Activated naive CD8-positive, alpha-beta T cell treated with anti-CD3 and anti-CD28 coated beads, Interleukin-2, amount 50 U/mL, for 16 hours (primary cell): ENCODE data around the gene RNU1-4.
"Not testable (repeated sequence)": the region's sequence is repeated elsewhere in the genome, so short reads cannot be mapped to it uniquely, and the experiment has no call there.

Experiments used
- DNase-seq: peaks from one replicate; pipeline ENCODE4 v3.0.0-alpha.2; 2020; ENCODE audit warnings: low read depth, low spot score

RNU1-4 gene

DNA sequence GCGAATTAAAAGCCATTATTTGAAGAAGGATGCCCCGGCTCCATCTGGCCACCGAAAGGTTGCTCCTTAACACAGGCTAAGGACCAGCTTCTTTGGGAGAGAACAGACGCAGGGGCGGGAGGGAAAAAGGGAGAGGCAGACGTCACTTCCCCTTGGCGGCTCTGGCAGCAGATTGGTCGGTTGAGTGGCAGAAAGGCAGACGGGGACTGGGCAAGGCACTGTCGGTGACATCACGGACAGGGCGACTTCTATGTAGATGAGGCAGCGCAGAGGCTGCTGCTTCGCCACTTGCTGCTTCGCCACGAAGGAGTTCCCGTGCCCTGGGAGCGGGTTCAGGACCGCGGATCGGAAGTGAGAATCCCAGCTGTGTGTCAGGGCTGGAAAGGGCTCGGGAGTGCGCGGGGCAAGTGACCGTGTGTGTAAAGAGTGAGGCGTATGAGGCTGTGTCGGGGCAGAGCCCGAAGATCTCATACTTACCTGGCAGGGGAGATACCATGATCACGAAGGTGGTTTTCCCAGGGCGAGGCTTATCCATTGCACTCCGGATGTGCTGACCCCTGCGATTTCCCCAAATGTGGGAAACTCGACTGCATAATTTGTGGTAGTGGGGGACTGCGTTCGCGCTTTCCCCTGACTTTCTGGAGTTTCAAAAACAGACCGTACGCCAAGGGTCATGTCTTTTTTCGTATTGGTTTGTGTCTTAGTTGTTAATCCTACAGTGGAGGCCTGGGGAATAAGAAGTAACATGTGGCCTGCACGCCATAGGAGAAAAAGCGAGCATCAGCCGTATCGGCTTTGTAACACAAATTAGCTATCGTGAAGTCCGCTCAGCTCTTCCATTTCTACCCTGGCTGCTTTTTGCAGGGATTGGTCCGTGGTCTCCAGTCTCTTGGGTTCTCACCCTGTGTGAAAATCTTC is at the start of gene RNU1-4:
RNU1-4 (plus strand) TSS at position 470 of the 918 bp plus-strand sequence.
- not testable (repeated sequence) for DNase-seq

DNA sequence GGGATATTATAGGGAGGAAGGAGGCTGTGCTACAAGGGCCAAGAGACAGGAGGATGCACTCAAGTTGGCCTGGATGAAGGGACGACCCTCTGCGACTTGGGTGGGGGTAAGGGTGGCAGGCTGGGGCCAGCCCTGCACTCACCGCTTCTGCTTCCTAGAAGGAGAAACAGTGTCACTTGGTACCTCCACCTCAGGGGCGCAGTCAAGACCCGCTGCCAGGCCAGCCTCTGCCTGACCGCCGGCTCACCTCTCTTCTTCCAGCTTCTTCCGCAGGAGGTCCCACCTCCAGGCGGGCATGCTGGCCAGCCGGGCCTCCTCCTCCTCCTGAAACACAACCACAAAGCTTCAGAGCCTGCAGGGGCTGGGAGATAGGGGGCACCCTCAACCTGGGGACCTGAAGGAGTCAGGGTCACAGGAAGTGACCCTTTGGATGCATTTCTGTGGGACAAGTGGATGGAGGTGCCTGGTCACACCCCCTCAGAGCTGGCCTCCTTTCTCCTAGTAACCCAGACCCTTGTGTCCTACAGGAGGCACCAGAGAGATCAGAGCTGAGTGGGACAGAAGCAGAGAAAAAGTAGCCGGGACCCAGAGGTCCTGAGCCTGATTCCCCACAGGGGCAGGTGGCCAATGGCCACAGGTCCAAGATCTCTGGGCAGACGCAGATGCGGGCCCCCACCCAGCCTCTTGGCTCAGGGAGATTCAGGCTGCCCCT is 49.2 kb upstream of the RNU1-4 start:
- not testable (repeated sequence) for DNase-seq

DNA sequence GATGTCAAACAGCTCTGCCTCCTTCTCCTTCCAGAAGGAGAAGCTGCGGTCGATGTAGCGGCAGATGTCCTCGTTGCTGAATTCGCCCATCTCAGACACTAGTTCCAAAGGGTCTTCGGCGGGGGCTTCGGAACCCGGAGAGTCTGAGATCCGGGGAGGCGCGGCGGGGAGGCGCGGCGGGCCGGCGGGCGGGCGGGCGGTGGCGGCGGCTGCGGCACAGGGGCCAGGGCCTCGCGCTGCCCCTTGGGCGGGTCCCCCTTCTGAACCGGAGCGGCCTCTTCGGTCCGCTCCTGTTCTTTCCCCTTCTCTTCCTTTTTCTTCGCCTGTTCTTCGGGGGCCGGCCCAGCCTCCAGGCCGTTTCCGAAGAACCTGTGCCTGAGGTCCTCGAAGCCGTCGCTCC is 48.0 kb upstream of the RNU1-4 start:
- not testable (repeated sequence) for DNase-seq

DNA sequence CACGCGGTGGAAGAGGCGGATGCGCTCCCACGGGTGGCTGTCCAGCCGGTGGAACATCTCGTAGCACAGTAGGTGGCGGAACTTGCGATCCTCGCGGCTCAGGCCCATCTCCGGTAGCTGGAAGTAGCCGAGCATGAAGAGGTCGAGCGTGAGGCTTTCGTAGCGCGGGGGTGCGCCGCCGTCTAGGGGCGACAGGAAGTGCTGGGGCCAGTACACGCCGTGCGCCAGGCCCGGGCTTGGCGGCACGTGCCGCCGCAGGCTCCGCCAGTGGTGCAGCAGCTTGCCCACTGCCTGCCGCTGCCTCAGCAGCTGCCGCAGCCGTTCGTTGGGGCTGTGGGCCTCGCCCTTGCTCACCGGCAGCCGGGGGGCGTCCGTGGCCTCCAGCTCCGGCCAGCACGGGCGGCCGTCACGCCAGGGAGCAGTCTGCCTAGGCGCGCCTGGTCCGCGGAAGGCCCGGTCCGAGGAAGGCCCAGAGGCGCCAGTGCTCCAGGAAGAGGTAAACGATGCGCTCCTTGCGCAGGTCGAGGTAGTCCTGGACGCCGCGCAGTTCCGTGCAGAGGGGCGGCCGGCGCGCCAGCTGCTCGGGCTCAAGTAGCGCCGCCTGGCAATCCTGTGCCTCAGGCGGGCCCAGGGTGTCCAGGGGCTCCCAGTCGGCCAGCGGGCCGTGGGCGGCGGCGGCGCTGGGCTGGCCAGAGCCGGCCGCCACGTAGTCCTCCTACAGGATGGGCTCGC is 47.4 kb upstream of the RNU1-4 start:
- DNase-seq = not testable (repeated sequence)

DNA sequence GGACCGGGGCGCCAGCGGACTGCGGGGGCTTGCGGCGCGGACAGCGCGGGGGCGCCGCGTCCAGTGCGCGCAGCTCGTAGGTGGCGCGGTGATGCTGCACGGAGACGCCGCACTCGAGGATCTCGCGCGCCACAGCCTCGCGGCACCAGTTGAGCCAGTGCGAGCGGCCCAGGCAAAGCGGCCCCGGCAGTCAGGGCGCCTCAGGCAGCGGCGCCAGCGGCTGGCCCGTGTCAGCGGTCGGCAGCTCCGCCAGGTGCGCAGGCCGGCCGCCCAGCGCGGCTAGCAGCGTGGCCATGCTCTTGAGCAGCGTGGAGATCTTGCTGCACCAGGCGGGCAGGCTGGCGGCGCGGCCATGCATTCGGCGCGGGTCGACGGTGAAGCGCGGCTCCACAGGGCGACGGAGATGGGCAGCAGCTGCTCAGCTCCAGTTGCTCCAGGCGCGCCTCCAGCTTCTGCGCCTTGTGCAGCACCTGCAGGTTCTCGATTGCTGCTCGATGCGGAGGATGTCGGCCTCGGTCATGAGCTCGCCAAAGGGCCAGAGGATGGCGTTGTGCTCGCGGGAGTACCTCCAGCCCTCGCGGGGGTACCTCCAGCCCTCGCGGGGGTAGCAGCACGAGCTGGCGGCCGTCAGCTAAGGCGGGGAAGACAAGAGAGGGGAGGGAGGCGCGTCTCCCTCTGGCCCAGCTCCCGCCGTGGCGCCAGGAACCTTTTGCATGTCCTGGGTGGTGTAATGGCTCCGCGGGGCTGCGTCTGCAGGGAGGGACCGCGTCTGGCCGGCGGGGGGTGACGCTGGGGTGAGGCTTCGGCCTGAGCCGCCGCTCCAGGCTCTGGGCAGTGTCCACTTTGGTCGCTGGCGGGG is 46.6 kb upstream of the RNU1-4 start:
- not testable (repeated sequence) for DNase-seq

DNA sequence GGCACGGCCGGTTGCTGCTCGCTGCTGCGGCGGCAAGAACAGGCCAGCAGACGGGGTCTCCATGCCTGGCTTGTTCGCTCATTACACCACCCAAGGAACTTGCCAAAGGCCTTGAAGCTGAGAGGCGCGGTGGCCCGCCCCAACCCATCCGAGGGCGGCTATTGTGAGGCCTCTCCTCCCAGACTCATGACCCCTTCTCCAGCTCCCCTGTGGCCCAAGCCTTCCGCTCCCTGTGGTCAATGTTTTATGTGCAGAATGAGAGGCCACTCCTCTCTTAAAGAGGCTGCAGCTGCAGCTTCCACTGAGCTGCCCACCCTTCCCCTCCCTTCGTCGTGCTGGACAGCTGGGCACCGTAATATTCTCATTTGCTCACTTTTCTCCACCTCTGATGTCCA is 46.0 kb upstream of the RNU1-4 start:
- not testable (repeated sequence) for DNase-seq

DNA sequence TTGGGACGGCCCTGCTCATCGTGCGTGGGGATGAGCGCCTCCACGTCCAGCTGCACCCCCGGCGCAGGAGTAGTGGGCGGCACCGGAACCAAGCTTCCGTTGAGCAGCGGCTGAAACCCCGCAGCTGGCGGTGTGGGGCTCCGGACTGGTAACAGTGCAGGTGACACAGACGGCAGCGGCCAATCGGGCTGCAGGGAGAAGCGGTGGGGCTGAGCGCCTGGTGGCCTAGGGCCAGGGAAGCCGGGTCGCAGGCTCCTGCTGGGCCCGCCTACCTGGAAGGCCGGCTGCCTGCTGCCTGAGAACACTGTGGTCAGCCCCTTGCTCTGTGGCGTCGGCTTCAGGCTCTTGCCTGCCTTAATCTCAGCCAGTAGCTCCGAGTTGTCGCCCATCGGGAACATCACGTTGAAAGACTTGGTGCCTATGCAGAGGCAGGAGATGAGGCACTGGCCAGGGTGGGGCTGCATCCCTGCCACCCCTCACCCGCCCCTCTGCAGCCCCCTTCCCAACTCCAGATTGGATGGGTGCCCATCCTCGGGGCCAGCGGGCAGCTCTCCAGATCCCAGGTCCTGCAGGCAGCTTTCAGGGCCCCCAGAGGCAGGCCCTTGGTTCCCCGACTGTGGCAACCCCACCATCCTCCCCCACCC is 43.7 kb upstream of the RNU1-4 start:
- DNase-seq = not testable (repeated sequence)

DNA sequence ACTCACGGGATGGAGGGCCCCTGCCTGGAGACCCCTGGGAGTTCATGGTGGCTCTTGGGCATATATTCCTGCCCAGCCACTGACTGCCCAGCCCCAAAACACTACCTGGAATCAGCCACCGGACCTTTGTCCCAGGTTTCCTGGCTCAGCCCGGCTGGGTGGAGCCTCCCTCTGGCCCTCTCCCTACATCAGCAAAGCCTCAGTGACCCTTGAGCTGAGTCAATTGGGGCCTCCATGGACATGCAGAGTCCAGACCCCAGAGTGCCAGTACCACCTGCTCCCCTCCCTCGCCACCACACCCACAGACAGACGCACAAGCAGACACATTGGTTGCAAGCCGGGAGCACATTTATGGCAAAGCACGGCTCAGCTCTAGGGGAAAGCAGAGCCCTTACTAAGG is 43.2 kb upstream of the RNU1-4 start:
- not testable (repeated sequence) for DNase-seq

DNA sequence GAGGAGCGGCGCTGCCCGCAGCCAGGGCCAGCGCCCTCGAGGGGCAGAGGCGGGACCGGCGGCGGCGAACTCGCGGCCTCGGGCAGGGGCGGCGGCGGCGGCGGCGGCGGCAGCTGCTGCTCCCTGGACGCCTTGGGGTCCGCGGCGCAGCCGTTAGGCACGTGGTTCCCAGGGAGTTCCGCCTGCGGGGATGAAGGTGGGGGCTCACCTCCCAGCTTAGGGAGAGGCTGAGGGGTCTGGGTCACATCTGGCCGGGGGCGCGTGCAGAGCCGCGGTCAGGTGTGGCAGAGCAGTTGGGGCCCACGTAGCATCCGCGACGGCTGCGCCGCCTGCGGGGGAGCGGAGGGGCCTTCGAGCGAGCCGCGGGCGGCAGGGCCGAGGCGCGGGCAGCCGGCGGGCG is 40.9 kb upstream of the RNU1-4 start:
- DNase-seq = not testable (repeated sequence)

DNA sequence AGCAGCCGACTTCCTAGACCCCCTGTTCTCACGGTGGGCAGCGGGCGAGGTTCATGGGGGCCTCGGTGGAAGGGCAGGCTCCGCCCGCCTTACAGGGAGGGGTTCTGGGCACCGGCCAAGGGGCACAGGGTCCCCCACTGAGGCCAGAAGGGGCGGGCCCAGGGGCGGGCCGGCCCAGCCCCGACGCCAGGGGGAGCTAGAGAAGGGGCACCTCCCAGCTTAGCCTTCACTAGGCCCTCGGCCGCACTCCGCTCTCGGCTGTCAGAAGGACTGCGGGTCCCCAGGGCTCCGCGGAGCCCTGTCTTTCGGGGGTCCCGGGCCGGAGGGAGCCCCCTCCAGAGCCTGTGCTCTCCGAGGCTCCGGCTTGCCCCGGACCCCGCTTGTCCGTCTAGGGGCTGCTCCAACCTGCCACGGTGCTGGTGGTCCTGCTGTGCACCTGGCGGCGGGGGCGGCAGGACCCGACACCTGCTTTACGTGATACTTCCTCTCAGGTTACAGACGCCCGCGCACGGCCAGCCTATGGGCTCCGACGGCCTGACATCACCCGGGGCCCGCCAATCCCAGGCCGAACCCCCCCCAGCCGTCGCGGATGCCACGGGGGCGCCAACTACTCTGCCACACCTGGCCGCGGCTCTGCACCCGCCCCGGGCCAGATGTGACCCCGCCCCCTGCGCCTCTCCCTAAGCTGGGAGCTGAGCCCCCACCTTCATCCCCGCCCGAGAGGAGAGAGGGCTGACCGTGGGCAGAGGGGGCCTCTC is 40.0 kb upstream of the RNU1-4 start:
- not testable (repeated sequence) for DNase-seq

DNA sequence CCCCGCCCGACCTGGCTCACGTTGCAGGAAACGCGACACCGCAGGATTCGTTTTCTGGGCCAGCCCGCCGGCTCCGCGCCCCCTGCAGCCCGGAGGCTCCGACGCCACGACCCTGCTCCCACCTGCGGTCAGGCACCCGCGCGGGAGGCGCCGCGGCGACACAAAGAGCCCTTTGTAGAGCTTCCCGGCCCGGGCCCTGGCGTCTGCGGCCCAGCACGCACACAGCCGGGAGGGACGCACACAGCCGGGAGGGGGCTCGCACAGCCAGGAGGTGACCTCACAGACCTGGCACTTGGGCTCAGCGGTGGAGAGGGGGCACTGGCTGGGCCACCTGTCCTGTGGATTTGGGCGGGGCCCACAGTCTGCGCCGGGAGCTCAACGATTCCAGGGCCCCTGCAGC is 39.1 kb upstream of the RNU1-4 start:
- not testable (repeated sequence) for DNase-seq

DNA sequence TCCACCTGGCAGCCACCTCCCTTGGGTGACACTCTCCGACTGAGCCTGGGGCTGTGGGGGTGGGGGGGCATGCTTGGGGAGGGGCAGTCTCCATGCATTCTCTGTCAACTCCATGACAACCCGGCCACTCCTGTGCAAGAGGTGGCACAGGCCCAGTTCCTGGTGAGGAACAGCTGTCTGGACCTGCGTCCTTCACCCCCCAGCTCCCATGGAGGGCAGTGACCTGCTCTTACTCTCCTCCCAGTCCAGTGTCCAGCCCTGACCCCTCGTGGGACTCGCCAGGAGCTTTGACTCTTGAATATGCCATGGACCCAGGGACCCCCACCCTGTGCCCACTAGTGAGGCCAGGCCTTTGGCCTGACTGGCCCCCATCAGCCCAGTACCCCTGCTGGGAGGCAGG is 38.0 kb upstream of the RNU1-4 start:
- DNase-seq = not testable (repeated sequence)

DNA sequence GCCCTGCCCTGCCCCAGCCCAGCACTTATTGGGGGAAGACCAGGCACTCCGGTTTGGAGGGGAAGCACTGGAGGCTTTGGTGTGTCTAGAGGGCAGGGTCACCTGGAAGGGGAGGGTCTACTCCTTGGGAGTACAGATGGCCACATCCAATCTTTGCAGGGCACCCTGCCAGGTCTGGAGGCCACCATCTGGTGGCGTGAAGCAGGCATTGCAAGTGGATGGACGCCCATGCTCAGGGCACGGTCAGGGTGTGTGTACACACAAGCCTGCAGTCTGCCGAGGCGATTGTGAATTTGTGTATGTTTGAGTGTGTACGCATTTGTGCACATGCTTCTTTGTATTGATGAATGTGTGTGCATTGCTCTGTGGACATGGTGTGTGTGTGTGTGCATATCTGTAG is 37.2 kb upstream of the RNU1-4 start:
- DNase-seq = not testable (repeated sequence)

DNA sequence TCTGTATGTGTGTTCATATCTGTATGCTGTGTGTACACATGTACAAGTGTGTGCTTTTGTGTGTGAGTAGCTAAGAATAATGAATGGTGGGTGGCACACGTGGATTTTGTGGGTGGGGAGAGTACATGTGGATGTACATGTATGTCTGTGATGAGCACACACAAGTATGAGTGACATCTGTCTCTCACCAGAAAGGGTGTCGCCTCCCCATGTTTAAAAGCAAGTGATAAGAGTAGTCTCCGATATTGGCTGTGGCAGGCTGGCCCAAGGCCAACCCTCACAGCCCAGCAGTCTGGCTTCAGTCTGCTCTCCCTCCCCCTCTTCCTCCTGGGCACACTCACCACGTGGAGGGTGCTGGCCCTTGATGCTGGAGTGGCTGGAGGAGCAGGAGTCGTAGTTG is 36.7 kb upstream of the RNU1-4 start:
- DNase-seq = not testable (repeated sequence)

DNA sequence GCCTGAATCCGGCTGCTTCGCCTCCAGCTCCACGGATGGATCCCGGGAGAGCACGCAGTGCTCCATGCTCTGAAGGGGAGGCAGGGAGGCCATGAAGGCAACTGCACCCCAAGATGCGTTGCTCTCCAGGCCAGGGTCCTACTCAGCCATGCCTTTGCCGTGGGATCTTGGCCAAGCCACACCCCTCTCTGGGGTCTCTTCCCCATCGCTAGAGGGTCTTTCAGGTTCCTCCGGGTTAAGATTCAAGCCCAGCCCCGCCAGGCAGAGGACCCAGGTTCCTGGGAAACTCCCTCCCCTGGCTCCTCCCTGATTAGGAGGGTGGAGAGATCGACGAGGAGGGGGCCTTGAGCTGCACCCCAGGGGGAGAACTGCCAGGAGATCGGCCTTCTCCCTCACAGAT is 36.2 kb upstream of the RNU1-4 start:
- not testable (repeated sequence) for DNase-seq

DNA sequence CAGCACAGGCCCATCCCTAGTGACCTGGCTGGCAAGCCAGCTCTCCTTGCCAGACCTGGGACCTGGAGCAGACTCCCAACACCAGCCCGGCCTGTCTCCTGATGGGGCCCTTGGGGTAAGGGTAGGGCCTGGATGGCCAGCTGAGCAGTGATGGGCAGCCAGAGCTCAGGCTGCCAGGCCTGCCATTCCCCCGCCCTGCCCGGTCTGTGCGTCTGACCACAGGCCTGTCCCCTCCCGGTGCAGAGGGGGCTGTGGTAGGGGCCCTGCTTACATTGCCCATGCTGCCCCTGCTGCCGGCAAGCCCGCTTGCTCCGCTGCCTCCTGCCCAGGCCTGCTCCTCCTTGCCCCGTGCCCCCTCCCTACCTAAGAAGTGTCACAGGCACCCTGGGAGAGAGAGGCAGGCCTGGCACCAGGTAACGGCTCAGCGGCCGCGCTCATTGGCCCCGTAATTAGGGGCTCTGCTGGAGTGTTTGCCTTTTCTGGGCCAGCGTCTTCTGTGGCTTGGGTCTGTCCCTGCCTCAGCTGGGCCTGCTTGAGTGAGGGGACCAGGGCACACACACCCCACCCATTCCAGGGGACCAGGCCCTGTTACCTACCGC is 35.7 kb upstream of the RNU1-4 start:
- not testable (repeated sequence) for DNase-seq

DNA sequence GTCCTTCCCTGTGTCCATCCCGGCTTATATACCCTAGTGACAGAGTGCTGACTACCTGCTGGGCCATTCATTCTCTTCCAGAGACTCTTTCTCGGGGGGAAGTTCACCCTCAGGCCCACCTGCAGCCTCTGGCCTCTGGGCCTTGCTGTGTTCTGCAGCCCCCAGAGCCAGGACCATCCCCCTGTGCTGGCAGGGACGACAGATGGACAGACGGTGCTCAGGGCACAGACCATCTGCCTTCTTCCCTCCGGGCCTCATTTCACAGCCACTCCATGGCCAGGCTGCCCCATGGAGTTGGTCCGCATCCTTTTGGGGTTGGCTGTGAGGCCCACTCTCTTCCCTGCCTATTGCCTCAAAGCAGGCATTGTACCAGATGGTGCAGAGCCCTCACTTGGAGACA is 34.0 kb upstream of the RNU1-4 start:
- not testable (repeated sequence) for DNase-seq

DNA sequence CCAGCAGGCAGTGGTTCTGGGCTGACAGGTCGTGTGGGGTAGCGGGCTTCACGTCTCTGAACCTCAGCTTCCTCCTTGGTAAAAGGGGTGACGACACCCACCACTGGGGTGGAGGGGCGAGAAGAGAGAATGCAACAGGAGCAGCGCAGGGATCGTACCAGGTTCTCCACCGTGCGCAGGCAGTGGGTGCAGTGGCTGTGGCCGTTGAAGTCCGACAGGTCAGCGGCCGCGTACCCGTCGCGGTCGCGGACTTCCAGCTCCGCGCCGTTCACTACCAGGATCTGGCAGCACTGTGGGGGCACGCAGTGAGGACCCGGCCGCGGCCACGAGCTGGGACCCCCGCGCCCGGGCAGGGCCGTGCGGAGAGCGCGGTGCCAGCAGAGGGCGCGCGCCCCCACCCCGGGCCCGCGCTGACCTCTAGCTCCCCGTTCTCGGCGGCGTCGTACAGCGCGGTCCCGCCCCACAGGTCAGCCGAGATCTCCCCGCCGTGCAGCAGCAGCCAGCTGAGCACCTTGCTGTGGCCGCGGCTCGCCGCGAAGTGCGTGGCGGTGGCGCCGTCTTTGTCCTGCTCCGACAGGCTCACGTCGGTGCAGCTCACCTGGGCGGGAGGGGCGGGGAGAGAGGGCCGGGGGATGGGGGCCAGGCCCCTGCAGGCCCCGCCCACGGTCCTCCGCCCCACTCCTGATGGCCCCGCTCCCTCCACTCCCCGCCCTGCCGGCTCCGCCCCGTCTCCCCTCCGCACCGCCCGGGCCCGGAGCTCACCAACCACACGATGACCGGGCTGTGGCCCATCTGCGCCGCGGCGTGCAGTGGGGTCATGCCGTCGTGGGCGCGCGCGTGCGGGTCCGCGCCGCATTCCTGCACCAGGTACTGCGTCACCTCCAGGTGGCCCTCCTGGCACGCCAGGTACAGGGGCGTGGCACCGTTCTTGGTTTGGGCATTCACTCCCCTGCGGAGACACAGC is 32.9 kb upstream of the RNU1-4 start:
- DNase-seq = not testable (repeated sequence)
